ENCODE measurements around the gene SUSD4. TPM values are rescaled to one million over a fixed set of nuclear protein-coding genes. Genes with fewer than 3 reads are reported as not detected.

The SUSD4 gene
- polyA plus RNA-seq, 1 donor, result 2.1 TPM

DNA sequence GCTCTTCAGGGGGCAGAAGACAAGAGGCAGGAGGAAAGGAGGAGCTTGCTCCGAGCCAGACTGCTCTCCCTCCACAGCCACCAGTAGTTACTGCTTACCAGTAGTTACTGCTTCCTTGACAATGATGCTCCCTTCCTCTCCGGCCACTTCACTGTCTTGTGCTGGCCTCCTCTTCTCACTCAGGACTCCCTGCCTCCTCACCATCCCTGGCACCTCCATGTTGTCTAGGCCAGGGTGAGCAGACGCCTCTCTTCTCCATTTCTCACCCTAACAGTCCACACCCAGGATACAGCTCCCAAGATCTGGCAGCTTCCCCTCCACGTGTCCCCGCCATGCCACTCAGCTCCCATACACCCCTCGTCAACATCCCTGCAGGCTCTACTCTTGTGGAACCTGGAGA is 138.5 kb downstream of the SUSD4 start:
- Histone ChIP-seq H3K27me3 (ENCODE audit: control insufficient read depth, insufficient read depth, low read length) (no peaks in the 10 kb centered on the region), H3K4me1 (ENCODE audit: control insufficient read depth, insufficient read depth, low read length) (no peaks in the 10 kb centered on the region), H3K9me3 (ENCODE audit: control insufficient read depth, low read depth, low read length) (no peaks in the 10 kb centered on the region), H3K4me3 (ENCODE audit: low read length) (no peak overlapping the region), H3K27ac (ENCODE audit: low read length) (no peak overlapping the region), H3K36me3 (ENCODE audit: control insufficient read depth, insufficient read depth, low read length) (no peaks in the 10 kb centered on the region)
- no CpG with 5 or more reads among the region's 6 CpGs for WGBS (ENCODE audit: insufficient coverage, low lambda C conversion rate)
- no peak for DNase-seq

GRCh38 chr1:223225061-223225460 is 138.9 kb downstream of the SUSD4 start:
- Histone ChIP-seq H3K9me3 (ENCODE audit: control insufficient read depth, low read depth, low read length) (no peaks in the 10 kb centered on the region), H3K4me1 (ENCODE audit: control insufficient read depth, insufficient read depth, low read length) (no peaks in the 10 kb centered on the region), H3K27me3 (ENCODE audit: control insufficient read depth, insufficient read depth, low read length) (no peaks in the 10 kb centered on the region), H3K27ac (ENCODE audit: low read length) (no peak overlapping the region), H3K4me3 (ENCODE audit: low read length) (no peak overlapping the region), H3K36me3 (ENCODE audit: control insufficient read depth, insufficient read depth, low read length) (no peaks in the 10 kb centered on the region)
- 80% methylated on average over 1 of the region's 7 CpGs for WGBS (ENCODE audit: insufficient coverage, low lambda C conversion rate)
- DNase-seq, result no peak

- H3K4me1 ChIP-seq (ENCODE audit: control insufficient read depth, insufficient read depth, low read length), result no peaks in the 10 kb centered on the region
- no peak for DNase-seq
- H3K36me3 ChIP-seq (ENCODE audit: control insufficient read depth, insufficient read depth, low read length), result no peaks in the 10 kb centered on the region
- no peaks in the 10 kb centered on the region for H3K9me3 ChIP-seq (ENCODE audit: control insufficient read depth, low read depth, low read length)
- no peaks in the 10 kb centered on the region for H3K27me3 ChIP-seq (ENCODE audit: control insufficient read depth, insufficient read depth, low read length)
- no peak overlapping the region for H3K4me3 ChIP-seq (ENCODE audit: low read length)
- no CpG with 5 or more reads among the region's 13 CpGs for WGBS (ENCODE audit: insufficient coverage, low lambda C conversion rate)
- no peak overlapping the region for H3K27ac ChIP-seq (ENCODE audit: low read length)
These were observed 139.5 kb downstream of the SUSD4 start for GRCh38 chr1:223224465-223224864.

GRCh38 chr1:223223091-223223995 is 140.6 kb downstream of the SUSD4 start:
- H3K9me3 ChIP-seq (ENCODE audit: control insufficient read depth, low read depth, low read length), result peaks cover 1% of the 10 kb centered on the region
- 80% methylated on average over 1 of the region's 26 CpGs for WGBS (ENCODE audit: insufficient coverage, low lambda C conversion rate)
- H3K27ac ChIP-seq (ENCODE audit: low read length), result no peak overlapping the region
- H3K36me3 ChIP-seq (ENCODE audit: control insufficient read depth, insufficient read depth, low read length), result no peaks in the 10 kb centered on the region
- H3K27me3 ChIP-seq (ENCODE audit: control insufficient read depth, insufficient read depth, low read length), result no peaks in the 10 kb centered on the region
- no peak overlapping the region for H3K4me3 ChIP-seq (ENCODE audit: low read length)
- no peak for DNase-seq
- H3K4me1 ChIP-seq (ENCODE audit: control insufficient read depth, insufficient read depth, low read length), result no peaks in the 10 kb centered on the region

DNA sequence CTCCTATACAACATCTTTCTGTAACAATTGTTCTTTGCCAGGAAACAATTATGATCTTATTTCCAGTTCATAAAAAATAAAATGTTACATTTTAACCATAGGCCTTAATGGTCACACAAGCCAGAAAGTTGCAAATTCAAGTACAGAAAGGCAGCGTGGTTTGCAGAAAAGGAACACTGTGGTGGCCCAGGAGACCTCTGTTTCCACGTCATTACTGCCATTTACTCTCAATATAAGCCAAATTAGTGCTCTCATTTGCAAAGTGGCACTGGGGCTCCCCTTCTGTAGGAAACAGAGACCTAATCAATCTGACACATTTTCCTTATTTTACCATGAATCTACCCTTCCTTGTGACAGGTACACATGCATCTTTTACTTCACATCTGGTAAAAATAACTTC is 141.6 kb downstream of the SUSD4 start:
- WGBS (ENCODE audit: insufficient coverage, low lambda C conversion rate), result no CpG with 5 or more reads among the region's 2 CpGs
- no peak overlapping the region for H3K27ac ChIP-seq (ENCODE audit: low read length)
- no peak for DNase-seq

DNA sequence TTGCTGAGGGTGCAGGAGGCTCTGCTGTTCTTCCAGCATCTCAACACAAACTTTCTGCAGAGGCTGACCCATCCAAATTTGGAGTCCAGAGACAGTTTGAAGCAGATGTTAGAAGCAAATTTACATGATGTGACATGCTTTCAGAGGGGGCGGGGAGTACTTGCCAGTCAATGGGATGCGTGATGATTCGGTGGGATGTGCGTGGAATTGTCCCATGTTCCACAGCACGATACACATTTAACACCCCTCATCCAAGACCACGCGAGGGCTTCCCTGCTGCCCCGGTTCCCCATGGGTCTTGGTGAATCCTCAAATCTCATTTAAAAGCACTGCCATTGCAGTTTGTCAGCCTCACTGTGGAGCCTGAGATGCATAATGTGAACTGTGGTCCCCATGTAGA is 142.3 kb downstream of the SUSD4 start:
- no CpG with 5 or more reads among the region's 8 CpGs for WGBS (ENCODE audit: insufficient coverage, low lambda C conversion rate)
- DNase-seq, result no peak
- Histone ChIP-seq H3K4me3 (ENCODE audit: low read length) (no peak overlapping the region), H3K36me3 (ENCODE audit: control insufficient read depth, insufficient read depth, low read length) (no peaks in the 10 kb centered on the region), H3K4me1 (ENCODE audit: control insufficient read depth, insufficient read depth, low read length) (no peaks in the 10 kb centered on the region), H3K9me3 (ENCODE audit: control insufficient read depth, low read depth, low read length) (peaks cover 3% of the 10 kb centered on the region), H3K27me3 (ENCODE audit: control insufficient read depth, insufficient read depth, low read length) (no peaks in the 10 kb centered on the region), H3K27ac (ENCODE audit: low read length) (no peak overlapping the region)

More for the DNA sequence above, 141.6 kb downstream of the SUSD4 start:
- Histone ChIP-seq H3K4me1 (ENCODE audit: control insufficient read depth, insufficient read depth, low read length) (no peaks in the 10 kb centered on the region), H3K27me3 (ENCODE audit: control insufficient read depth, insufficient read depth, low read length) (no peaks in the 10 kb centered on the region), H3K9me3 (ENCODE audit: control insufficient read depth, low read depth, low read length) (peaks cover 3% of the 10 kb centered on the region), H3K4me3 (ENCODE audit: low read length) (no peak overlapping the region), H3K36me3 (ENCODE audit: control insufficient read depth, insufficient read depth, low read length) (no peaks in the 10 kb centered on the region)

DNA sequence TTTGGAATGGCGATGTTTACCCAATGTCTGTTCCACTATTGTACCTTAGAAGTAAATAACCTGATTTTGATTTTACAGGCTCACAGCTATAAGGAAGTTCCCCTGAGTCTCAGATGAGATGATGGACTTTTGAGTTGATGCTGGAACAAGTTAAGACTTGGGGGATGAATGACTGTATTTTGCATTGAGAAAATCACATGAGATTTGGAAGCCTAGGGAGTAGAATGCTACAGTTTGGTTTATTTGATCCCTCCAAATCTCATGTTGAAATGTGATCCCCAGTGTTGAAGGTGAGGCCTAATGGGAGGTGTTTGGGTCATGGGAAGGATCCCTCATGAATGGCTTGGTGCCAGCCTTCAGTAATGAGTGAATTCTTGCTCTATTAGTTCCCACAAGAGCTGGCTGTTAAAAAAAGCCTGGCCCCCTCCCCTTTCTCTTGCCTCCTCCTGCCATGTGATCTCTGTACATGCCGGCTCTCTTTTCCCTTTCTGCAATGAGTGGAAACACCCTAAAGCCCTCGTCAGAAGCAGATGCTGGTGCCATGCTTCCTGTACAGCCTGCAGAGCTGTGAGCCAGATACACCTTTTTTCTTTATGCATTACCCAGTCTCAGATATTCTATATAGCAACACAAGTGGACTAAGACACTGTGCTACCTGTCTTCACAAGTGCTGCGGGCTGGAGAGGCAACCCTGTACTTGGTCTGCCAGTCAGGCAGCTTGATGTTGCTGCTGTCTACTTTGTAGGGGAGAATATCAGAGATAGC is 143.9 kb downstream of the SUSD4 start:
- H3K27ac ChIP-seq (ENCODE audit: low read length), result no peak overlapping the region
- no peaks in the 10 kb centered on the region for H3K27me3 ChIP-seq (ENCODE audit: control insufficient read depth, insufficient read depth, low read length)
- H3K4me3 ChIP-seq (ENCODE audit: low read length), result no peak overlapping the region
- H3K36me3 ChIP-seq (ENCODE audit: control insufficient read depth, insufficient read depth, low read length), result no peaks in the 10 kb centered on the region
- DNase-seq, result no peak
- 60% methylated on average over 1 of the region's 4 CpGs for WGBS (ENCODE audit: insufficient coverage, low lambda C conversion rate)
- no peaks in the 10 kb centered on the region for H3K4me1 ChIP-seq (ENCODE audit: control insufficient read depth, insufficient read depth, low read length)
- H3K9me3 ChIP-seq (ENCODE audit: control insufficient read depth, low read depth, low read length), result peaks cover 3% of the 10 kb centered on the region

GRCh38 chr1:223219318-223219635 is 144.7 kb downstream of the SUSD4 start:
- H3K4me1 ChIP-seq (ENCODE audit: control insufficient read depth, insufficient read depth, low read length), result no peaks in the 10 kb centered on the region
- H3K4me3 ChIP-seq (ENCODE audit: low read length), result no peak overlapping the region
- no peak overlapping the region for H3K27ac ChIP-seq (ENCODE audit: low read length)
- H3K36me3 ChIP-seq (ENCODE audit: control insufficient read depth, insufficient read depth, low read length), result no peaks in the 10 kb centered on the region
- no peak for DNase-seq
- no peaks in the 10 kb centered on the region for H3K27me3 ChIP-seq (ENCODE audit: control insufficient read depth, insufficient read depth, low read length)
- H3K9me3 ChIP-seq (ENCODE audit: control insufficient read depth, low read depth, low read length), result peaks cover 3% of the 10 kb centered on the region

- Histone ChIP-seq H3K9me3 (ENCODE audit: control insufficient read depth, low read depth, low read length) (peaks cover 3% of the 10 kb centered on the region), H3K27ac (ENCODE audit: low read length) (no peak overlapping the region), H3K27me3 (ENCODE audit: control insufficient read depth, insufficient read depth, low read length) (no peaks in the 10 kb centered on the region), H3K4me1 (ENCODE audit: control insufficient read depth, insufficient read depth, low read length) (no peaks in the 10 kb centered on the region), H3K36me3 (ENCODE audit: control insufficient read depth, insufficient read depth, low read length) (no peaks in the 10 kb centered on the region), H3K4me3 (ENCODE audit: low read length) (no peak overlapping the region)
- no peak for DNase-seq
- WGBS (ENCODE audit: insufficient coverage, low lambda C conversion rate), result no CpG with 5 or more reads among the region's 4 CpGs
These were observed 146.2 kb downstream of the SUSD4 start for GRCh38 chr1:223217781-223218180.

DNA sequence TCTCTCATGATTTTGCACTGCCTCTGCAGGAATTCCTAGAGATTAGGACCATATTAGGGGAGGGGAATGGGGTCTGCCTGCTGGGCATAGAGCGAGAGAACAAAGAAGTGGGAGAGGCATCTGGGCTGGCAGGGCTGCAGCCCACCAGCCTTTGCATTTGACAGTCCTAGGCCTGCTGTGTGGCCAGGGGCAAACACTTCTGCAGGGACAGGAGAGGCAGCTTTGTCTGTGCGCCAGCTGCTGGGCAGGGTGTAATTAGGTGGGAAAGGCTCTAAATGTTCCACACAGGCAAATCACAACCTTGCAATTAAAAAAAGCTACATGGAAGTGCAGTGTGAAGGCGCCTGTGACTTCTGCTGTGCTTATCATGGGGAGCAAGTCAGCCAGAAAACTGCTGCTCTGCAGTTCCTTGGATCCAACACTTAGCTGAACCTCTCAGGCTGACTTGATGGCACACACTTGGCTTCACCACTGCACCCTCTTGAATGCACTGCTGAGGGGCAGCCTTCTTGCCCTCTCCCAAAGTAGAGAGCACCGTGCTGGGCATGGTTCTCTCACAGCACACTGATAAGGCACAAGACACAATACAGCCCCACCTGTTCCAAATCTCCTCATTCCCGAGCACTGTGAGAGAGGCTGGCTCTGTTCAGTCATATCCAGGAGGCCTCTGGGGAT is 147.3 kb downstream of the SUSD4 start:
- DNase-seq, result no peak
- Histone ChIP-seq H3K36me3 (ENCODE audit: control insufficient read depth, insufficient read depth, low read length) (no peaks in the 10 kb centered on the region), H3K4me1 (ENCODE audit: control insufficient read depth, insufficient read depth, low read length) (no peaks in the 10 kb centered on the region), H3K9me3 (ENCODE audit: control insufficient read depth, low read depth, low read length) (peaks cover 3% of the 10 kb centered on the region), H3K27ac (ENCODE audit: low read length) (no peak overlapping the region), H3K27me3 (ENCODE audit: control insufficient read depth, insufficient read depth, low read length) (no peaks in the 10 kb centered on the region), H3K4me3 (ENCODE audit: low read length) (no peak overlapping the region)
- WGBS (ENCODE audit: insufficient coverage, low lambda C conversion rate), result no CpG with 5 or more reads among the region's 5 CpGs
